HFFc6 (cell line): ENCODE data around the gene AP1S1. TPM values are rescaled to one million over a fixed set of nuclear protein-coding genes. Genes with fewer than 3 reads are reported as not detected.

ENCODE experiments used
- DNase-seq: peaks from one replicate; pipeline ENCODE4 v3.0.0-alpha.2; 2018
- H3K27ac Mint-ChIP-seq: 2 replicates; pipeline ENCODE4 v1.8.0; 2020; ENCODE audit warnings: mild to moderate bottlenecking, mixed read lengths
- H3K27me3 Mint-ChIP-seq: 2 replicates; pipeline ENCODE4 v1.8.0; 2021; ENCODE audit warnings: mild to moderate bottlenecking, moderate library complexity, mixed read lengths; ENCODE audit not compliant: insufficient read depth
- H3K36me3 Mint-ChIP-seq: 2 replicates; pipeline ENCODE4 v1.8.0; 2021; ENCODE audit warnings: low read depth, mixed read lengths
- H3K4me1 Mint-ChIP-seq: 2 replicates; pipeline ENCODE4 v1.8.0; 2020; ENCODE audit warnings: low read depth, mixed read lengths
- H3K4me3 Mint-ChIP-seq: 2 replicates; pipeline ENCODE4 v1.8.0; 2020; ENCODE audit warnings: mild to moderate bottlenecking, moderate library complexity, mixed read lengths
- H3K9me3 Mint-ChIP-seq: 2 replicates; pipeline ENCODE4 v1.8.0; 2020; ENCODE audit warnings: mild to moderate bottlenecking, mixed read lengths
- total RNA-seq, 6 experiments: library from RNA; stranded (reverse); fragmentation: NEBNext Ultra II Directional; extraction: Animal tissue kit (Norgen Biotek cat#: 25700); gene quantifications; 2 replicates in 1 of 6; 3 replicates in 5 of 6; pipeline ENCODE4 v1.2.3, GENCODE V29; 2021
- TF ChIP-seq, protein P1 (sequence below): fragments of 200-600 bp; sonication (generic); IDR thresholded peaks from 2 replicates; pipeline ENCODE4 v1.5.0; 2021; ENCODE audit warnings: antibody characterized with exemption, mild to moderate bottlenecking

Gene AP1S1
- total RNA-seq, 6 experiments from 2014 or later: 154 to 176 (median 166) TPM

DNA sequence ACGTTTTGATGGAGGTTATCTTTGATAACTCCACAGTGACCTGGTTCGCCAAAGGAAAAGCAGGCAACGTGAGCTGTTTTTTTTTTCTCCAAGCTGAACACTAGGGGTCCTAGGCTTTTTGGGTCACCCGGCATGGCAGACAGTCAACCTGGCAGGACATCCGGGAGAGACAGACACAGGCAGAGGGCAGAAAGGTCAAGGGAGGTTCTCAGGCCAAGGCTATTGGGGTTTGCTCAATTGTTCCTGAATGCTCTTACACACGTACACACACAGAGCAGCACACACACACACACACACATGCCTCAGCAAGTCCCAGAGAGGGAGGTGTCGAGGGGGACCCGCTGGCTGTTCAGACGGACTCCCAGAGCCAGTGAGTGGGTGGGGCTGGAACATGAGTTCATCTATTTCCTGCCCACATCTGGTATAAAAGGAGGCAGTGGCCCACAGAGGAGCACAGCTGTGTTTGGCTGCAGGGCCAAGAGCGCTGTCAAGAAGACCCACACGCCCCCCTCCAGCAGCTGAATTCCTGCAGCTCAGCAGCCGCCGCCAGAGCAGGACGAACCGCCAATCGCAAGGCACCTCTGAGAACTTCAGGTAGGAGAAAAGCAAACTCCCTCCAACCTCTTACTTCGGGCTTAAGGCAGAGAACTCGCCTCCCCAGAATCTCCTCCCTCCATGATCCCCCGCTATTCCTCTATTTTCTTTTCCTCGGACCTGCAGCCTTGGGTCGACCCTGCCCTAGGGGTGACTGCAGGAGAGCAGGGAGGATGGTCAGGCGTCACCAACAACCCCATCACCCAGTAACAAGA, 27.4 kb upstream of the AP1S1 start, which contains the start of gene SERPINE1:
SERPINE1 (plus strand) TSS at position 454 of the 809 bp plus-strand sequence. CDS start 1,290 bp downstream, outside the sequence.
- Mint-ChIP-seq H3K36me3 (peaks cover 48% of the 10 kb centered on the region), H3K27ac (peak within 1 kb of the TSS; percentile 98), H3K4me3 (peak within 1 kb of the TSS; percentile 98), H3K4me1 (peaks cover 89% of the 10 kb centered on the region), H3K27me3 (peaks cover 53% of the 10 kb centered on the region), H3K9me3 (peaks cover 41% of the 10 kb centered on the region)
- TF ChIP-seq, protein P1, sequence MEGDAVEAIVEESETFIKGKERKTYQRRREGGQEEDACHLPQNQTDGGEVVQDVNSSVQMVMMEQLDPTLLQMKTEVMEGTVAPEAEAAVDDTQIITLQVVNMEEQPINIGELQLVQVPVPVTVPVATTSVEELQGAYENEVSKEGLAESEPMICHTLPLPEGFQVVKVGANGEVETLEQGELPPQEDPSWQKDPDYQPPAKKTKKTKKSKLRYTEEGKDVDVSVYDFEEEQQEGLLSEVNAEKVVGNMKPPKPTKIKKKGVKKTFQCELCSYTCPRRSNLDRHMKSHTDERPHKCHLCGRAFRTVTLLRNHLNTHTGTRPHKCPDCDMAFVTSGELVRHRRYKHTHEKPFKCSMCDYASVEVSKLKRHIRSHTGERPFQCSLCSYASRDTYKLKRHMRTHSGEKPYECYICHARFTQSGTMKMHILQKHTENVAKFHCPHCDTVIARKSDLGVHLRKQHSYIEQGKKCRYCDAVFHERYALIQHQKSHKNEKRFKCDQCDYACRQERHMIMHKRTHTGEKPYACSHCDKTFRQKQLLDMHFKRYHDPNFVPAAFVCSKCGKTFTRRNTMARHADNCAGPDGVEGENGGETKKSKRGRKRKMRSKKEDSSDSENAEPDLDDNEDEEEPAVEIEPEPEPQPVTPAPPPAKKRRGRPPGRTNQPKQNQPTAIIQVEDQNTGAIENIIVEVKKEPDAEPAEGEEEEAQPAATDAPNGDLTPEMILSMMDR: peak; percentile 73
- peak; percentile 100 for DNase-seq

DNA sequence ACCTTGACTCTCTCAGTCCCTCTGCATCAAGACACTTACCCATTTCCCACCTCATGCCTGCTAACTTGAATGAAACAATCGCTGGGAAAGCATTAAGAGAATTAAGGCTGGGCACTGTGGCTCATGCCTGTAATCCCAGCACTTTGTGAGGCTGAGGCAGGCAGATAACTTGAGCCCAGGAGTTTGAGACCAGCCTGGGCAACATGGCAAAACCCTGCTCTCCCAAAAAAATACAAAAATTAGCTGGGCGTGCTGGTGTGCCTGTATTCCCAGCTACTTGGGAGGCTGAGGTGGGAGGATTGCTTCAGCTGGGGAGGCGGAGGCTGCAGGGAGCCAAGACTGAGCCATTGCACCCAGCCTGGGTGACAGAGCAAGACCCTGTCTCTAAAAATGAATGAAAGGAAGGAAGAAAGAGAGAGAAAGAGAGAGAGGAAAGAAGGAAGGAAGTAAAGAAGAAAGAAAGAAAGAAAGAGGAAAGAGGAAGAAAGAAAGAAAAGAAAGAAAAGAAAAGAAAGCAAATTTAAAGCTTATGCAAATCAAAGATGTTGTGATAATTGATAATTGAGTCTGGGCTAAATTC, 26.7 kb upstream of the AP1S1 start:
- Mint-ChIP-seq H3K9me3 (peaks cover 48% of the 10 kb centered on the region), H3K27ac (peak overlapping the region; percentile 98), H3K36me3 (peaks cover 55% of the 10 kb centered on the region), H3K4me1 (peaks cover 89% of the 10 kb centered on the region), H3K27me3 (peaks cover 60% of the 10 kb centered on the region), H3K4me3 (peak overlapping the region; percentile 98)
- TF ChIP-seq, protein P1: no peak
- DNase-seq: no peak

DNA sequence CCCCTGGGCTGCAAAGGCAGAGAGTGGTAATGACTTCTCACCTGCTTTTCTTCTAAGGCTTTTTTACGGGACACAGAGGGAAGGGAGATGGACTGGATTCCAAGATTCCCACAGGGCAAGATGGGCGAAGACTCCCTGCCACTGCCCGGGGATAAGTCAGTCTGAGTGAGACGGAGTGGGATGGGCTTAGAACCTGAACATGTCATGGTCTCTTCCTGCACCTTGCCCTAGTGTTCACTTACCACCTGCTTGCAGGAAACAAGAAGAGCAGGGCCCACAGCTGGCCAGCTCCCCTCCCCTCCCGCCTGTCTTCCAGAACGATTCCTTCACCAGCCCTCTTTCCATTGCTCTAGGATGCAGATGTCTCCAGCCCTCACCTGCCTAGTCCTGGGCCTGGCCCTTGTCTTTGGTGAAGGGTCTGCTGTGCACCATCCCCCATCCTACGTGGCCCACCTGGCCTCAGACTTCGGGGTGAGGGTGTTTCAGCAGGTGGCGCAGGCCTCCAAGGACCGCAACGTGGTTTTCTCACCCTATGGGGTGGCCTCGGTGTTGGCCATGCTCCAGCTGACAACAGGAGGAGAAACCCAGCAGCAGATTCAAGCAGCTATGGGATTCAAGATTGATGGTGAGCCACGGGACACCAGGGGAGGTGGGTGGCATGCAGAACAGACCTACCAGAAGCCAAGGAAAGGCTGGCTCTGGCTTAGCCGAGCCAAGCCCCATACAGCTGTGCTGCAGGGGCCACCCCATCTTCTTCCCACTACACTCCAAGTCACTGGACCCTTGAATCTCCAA, 26.0 kb upstream of the AP1S1 start:
- TF ChIP-seq, protein P1: no peak
- Mint-ChIP-seq H3K4me1 (peaks cover 89% of the 10 kb centered on the region), H3K9me3 (peaks cover 55% of the 10 kb centered on the region), H3K4me3 (peak overlapping the region; percentile 98), H3K27me3 (peaks cover 66% of the 10 kb centered on the region), H3K27ac (peak overlapping the region; percentile 98), H3K36me3 (peaks cover 60% of the 10 kb centered on the region)
- DNase-seq: peak; percentile 64

DNA sequence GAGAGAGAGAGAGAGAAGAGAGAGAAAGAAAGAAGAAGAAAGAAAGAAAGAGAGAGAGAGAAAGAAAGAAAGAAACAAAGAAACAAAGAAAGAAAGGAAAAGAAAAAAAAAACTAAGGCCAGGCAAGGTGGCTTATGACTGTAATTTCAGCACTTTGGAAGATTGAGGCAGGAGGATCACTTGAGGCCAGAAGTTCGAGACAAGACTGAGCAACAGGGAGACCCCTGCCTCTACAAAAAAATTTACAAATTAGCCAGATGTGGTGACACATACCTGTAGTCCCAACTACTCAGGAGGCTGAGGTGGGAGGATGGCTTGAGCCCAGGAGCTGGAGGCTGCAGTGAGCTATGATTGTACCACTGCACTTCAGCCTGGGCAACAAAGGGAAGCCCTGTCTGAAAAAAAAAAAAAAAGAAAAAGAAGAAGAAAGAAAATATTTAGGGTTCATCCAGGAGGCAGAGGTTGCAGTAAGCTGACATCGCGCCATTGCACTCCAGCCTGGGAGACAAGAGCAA, 24.6 kb upstream of the AP1S1 start:
- peaks cover 91% of the 10 kb centered on the region for H3K4me1 Mint-ChIP-seq

GRCh38 chr7:101132626-101133600, 21.4 kb upstream of the AP1S1 start:
- peaks cover 95% of the 10 kb centered on the region for H3K4me1 Mint-ChIP-seq
- peaks cover 90% of the 10 kb centered on the region for H3K9me3 Mint-ChIP-seq
- peak overlapping the region; percentile 98 for H3K27ac Mint-ChIP-seq
- H3K27me3 Mint-ChIP-seq: peaks cover 98% of the 10 kb centered on the region
- peak; percentile 40 for DNase-seq
- peak overlapping the region; percentile 98 for H3K4me3 Mint-ChIP-seq
- H3K36me3 Mint-ChIP-seq: peaks cover 87% of the 10 kb centered on the region

More for the DNA sequence above, 24.6 kb upstream of the AP1S1 start:
- H3K27me3 Mint-ChIP-seq: peaks cover 81% of the 10 kb centered on the region
- H3K9me3 Mint-ChIP-seq: peaks cover 69% of the 10 kb centered on the region
- peak; percentile 58 for DNase-seq
- TF ChIP-seq, protein P1: no peak
- peak overlapping the region; percentile 98 for H3K27ac Mint-ChIP-seq
- peak overlapping the region; percentile 98 for H3K4me3 Mint-ChIP-seq
- peaks cover 74% of the 10 kb centered on the region for H3K36me3 Mint-ChIP-seq
